Mesendoderm (in vitro differentiated cells): ENCODE data around the gene CPM.
"Not testable (repeated sequence)": the region's sequence is repeated elsewhere in the genome, so short reads cannot be mapped to it uniquely, and the experiment has no call there.

ENCODE experiments used
- DNase-seq: peaks from one replicate; pipeline ENCODE4 v3.0.0; 2013
- H2AK5ac ChIP-seq: 2 replicates; pipeline ENCODE4 v1.6.1; 2013; ENCODE audit warnings: low read length, inconsistent platforms
- H2BK120ac ChIP-seq: 2 replicates; pipeline ENCODE4 v1.6.1; 2013; ENCODE audit warnings: low read depth, mild to moderate bottlenecking, low read length, moderate library complexity, mixed read lengths
- H2BK15ac ChIP-seq: replicated peaks from 2 replicates; pipeline ENCODE4 v1.6.1; 2013; ENCODE audit warnings: low read depth, mild to moderate bottlenecking, moderate library complexity
- H2BK5ac ChIP-seq: 2 replicates; pipeline ENCODE4 v1.6.1; 2013; ENCODE audit warnings: low read length, inconsistent platforms
- H3K18ac ChIP-seq: 2 replicates; pipeline ENCODE4 v1.6.1; 2013; ENCODE audit warnings: mild to moderate bottlenecking, low read length, mixed read lengths
- H3K23ac ChIP-seq: one replicate; pipeline ENCODE4 v1.6.1; 2013; ENCODE audit warnings: low read length
- H3K27ac ChIP-seq: 2 replicates; pipeline ENCODE4 v1.5.1; 2013; ENCODE audit warnings: low read depth, mild to moderate bottlenecking, inconsistent platforms, low read length, moderate library complexity
- H3K27me3 ChIP-seq: 2 replicates; pipeline ENCODE4 v1.6.1; 2013; ENCODE audit warnings: low read length, control low read depth, mild to moderate bottlenecking, inconsistent platforms; ENCODE audit not compliant: insufficient read depth, poor library complexity
- H3K36me3 ChIP-seq: 2 replicates; pipeline ENCODE4 v1.6.1; 2013; ENCODE audit warnings: low read length, inconsistent platforms; ENCODE audit not compliant: control insufficient read depth, insufficient read depth
- H3K4ac ChIP-seq: one replicate; pipeline ENCODE4 v1.6.1; 2013; ENCODE audit warnings: low read depth, mild to moderate bottlenecking, low read length, moderate library complexity
- H3K4me1 ChIP-seq: 2 replicates; pipeline ENCODE4 v1.6.1; 2013; ENCODE audit warnings: low read depth, low read length, inconsistent platforms; ENCODE audit not compliant: control insufficient read depth
- H3K4me2 ChIP-seq: 2 replicates; pipeline ENCODE4 v1.6.1; 2013; ENCODE audit warnings: low read length
- H3K4me3 ChIP-seq: 2 replicates; pipeline ENCODE4 v1.5.1; 2013; ENCODE audit warnings: mild to moderate bottlenecking, low read length
- H3K56ac ChIP-seq: one replicate; pipeline ENCODE4 v1.6.1; 2013; ENCODE audit warnings: low read length
- H3K79me1 ChIP-seq: 2 replicates; pipeline ENCODE4 v1.6.1; 2013; ENCODE audit warnings: low read length, inconsistent platforms
- H3K79me2 ChIP-seq: 2 replicates; pipeline ENCODE4 v1.6.1; 2013; ENCODE audit warnings: mild to moderate bottlenecking, low read length; ENCODE audit not compliant: control insufficient read depth, insufficient read depth
- H3K9ac ChIP-seq: 2 replicates; pipeline ENCODE4 v1.6.1; 2013; ENCODE audit warnings: low read length, inconsistent platforms
- H4K5ac ChIP-seq: one replicate; pipeline ENCODE4 v1.6.1; 2013; ENCODE audit warnings: low read length
- H4K8ac ChIP-seq: one replicate; pipeline ENCODE4 v1.6.1; 2013; ENCODE audit warnings: low read depth, mild to moderate bottlenecking, control low read depth, low read length, moderate library complexity
- WGBS: extraction: QIAGEN DNeasy Blood & Tissue Kit; methylation state at CpG from one replicate; pipeline ENCODE4 v1.1.7; 2013; ENCODE audit warnings: low lambda C conversion rate, missing lambda C conversion rate; ENCODE audit not compliant: insufficient coverage; ENCODE audit errors: extremely low coverage; 5-methylcytosine and 5-hydroxymethylcytosine counted together

Gene CPM

GRCh38 chr12:68824597-68825250 lies 108.2 kb downstream of the CPM start:
- H3K27ac ChIP-seq = no peak overlapping the region
- H3K4me1 ChIP-seq = no peaks in the 10 kb centered on the region
- H3K4ac ChIP-seq = no peak overlapping the region
- no peak overlapping the region for H4K5ac ChIP-seq
- no peak for DNase-seq
- no peak overlapping the region for H3K4me2 ChIP-seq
- H3K56ac ChIP-seq = no peak overlapping the region
- H4K8ac ChIP-seq = no peak overlapping the region
- H3K79me2 ChIP-seq = peaks cover 2% of the 10 kb centered on the region
- no peak overlapping the region for H2BK15ac ChIP-seq
- no peaks in the 10 kb centered on the region for H3K27me3 ChIP-seq
- no peak overlapping the region for H3K9ac ChIP-seq
- no peak overlapping the region for H2AK5ac ChIP-seq
- WGBS = no CpG with 5 or more reads among the region's 16 CpGs
- no peak overlapping the region for H2BK5ac ChIP-seq
- H3K18ac ChIP-seq = no peak overlapping the region
- no peak overlapping the region for H2BK120ac ChIP-seq
- peaks cover 7% of the 10 kb centered on the region for H3K36me3 ChIP-seq
- H3K79me1 ChIP-seq = peaks cover 2% of the 10 kb centered on the region
- H3K4me3 ChIP-seq = no peak overlapping the region
- H3K23ac ChIP-seq = no peak overlapping the region

GRCh38 chr12:68824131-68824530 lies 108.8 kb downstream of the CPM start:
- no peak for DNase-seq
- no peak overlapping the region for H3K4me3 ChIP-seq
- peaks cover 2% of the 10 kb centered on the region for H3K79me2 ChIP-seq
- H4K8ac ChIP-seq = no peak overlapping the region
- H3K27me3 ChIP-seq = no peaks in the 10 kb centered on the region
- peaks cover 7% of the 10 kb centered on the region for H3K36me3 ChIP-seq
- H3K27ac ChIP-seq = no peak overlapping the region
- no peak overlapping the region for H3K4me2 ChIP-seq
- H2BK5ac ChIP-seq = no peak overlapping the region
- no peaks in the 10 kb centered on the region for H3K4me1 ChIP-seq
- no peak overlapping the region for H2AK5ac ChIP-seq
- no peak overlapping the region for H3K9ac ChIP-seq
- no peak overlapping the region for H3K4ac ChIP-seq
- H3K23ac ChIP-seq = no peak overlapping the region
- no peak overlapping the region for H2BK15ac ChIP-seq
- H3K79me1 ChIP-seq = peaks cover 2% of the 10 kb centered on the region
- WGBS = no CpG with 5 or more reads among the region's 5 CpGs
- no peak overlapping the region for H4K5ac ChIP-seq
- no peak overlapping the region for H3K56ac ChIP-seq
- H2BK120ac ChIP-seq = no peak overlapping the region
- H3K18ac ChIP-seq = no peak overlapping the region

- peak; percentile 42 for DNase-seq
- no peaks in the 10 kb centered on the region for H3K4me1 ChIP-seq
Observed at GRCh38 chr12:68823696-68824095, 109.3 kb downstream of the CPM start.

GRCh38 chr12:68821357-68822188 lies 111.4 kb downstream of the CPM start:
- H2BK5ac ChIP-seq = no peak overlapping the region
- H3K4me2 ChIP-seq = no peak overlapping the region
- no peak overlapping the region for H2AK5ac ChIP-seq
- H3K4me1 ChIP-seq = no peaks in the 10 kb centered on the region
- H2BK120ac ChIP-seq = no peak overlapping the region
- peaks cover 2% of the 10 kb centered on the region for H3K79me2 ChIP-seq
- H3K27me3 ChIP-seq = no peaks in the 10 kb centered on the region
- peaks cover 2% of the 10 kb centered on the region for H3K79me1 ChIP-seq
- H3K56ac ChIP-seq = no peak overlapping the region
- no peak overlapping the region for H3K23ac ChIP-seq
- no peak overlapping the region for H3K4me3 ChIP-seq
- no peak overlapping the region for H3K27ac ChIP-seq
- no peak overlapping the region for H4K8ac ChIP-seq
- DNase-seq = peak; percentile 39
- H4K5ac ChIP-seq = no peak overlapping the region
- H3K9ac ChIP-seq = no peak overlapping the region
- H3K4ac ChIP-seq = no peak overlapping the region
- WGBS = no CpG with 5 or more reads among the region's 6 CpGs
- no peak overlapping the region for H2BK15ac ChIP-seq
- H3K36me3 ChIP-seq = peaks cover 7% of the 10 kb centered on the region
- H3K18ac ChIP-seq = no peak overlapping the region

More at GRCh38 chr12:68823696-68824095, 109.3 kb downstream of the CPM start:
- Histone ChIP-seq H3K23ac (no peak overlapping the region), H3K56ac (no peak overlapping the region), H3K4me2 (no peak overlapping the region), H3K36me3 (peaks cover 7% of the 10 kb centered on the region), H3K79me1 (peaks cover 2% of the 10 kb centered on the region), H2BK120ac (no peak overlapping the region), H3K27ac (no peak overlapping the region), H3K18ac (no peak overlapping the region), H4K8ac (no peak overlapping the region), H3K4ac (no peak overlapping the region), H3K79me2 (peaks cover 2% of the 10 kb centered on the region), H4K5ac (no peak overlapping the region), H2BK15ac (no peak overlapping the region), H2AK5ac (no peak overlapping the region), H3K27me3 (no peaks in the 10 kb centered on the region), H3K9ac (no peak overlapping the region), H3K4me3 (no peak overlapping the region), H2BK5ac (no peak overlapping the region)
- WGBS = no CpG with 5 or more reads among the region's 3 CpGs

GRCh38 chr12:68819481-68819880 lies 113.5 kb downstream of the CPM start:
- not testable (repeated sequence) for H3K9ac ChIP-seq, H2BK5ac ChIP-seq, H4K8ac ChIP-seq, H3K4ac ChIP-seq, H2AK5ac ChIP-seq, H3K27me3 ChIP-seq, H3K79me2 ChIP-seq, H3K23ac ChIP-seq, H3K36me3 ChIP-seq, H3K4me1 ChIP-seq, H3K79me1 ChIP-seq, H4K5ac ChIP-seq, H3K56ac ChIP-seq, H3K27ac ChIP-seq, H2BK120ac ChIP-seq, DNase-seq, H3K18ac ChIP-seq, H2BK15ac ChIP-seq, H3K4me3 ChIP-seq, H3K4me2 ChIP-seq
- WGBS = no CpG with 5 or more reads among the region's 13 CpGs
